ENCODE data around the gene LEF1.

GRCh38 chr4:108209489-108209888 is 40.8 kb upstream of the LEF1 start:
- TF ChIP-seq CTCF (IDR thresholded peaks at IDR 0.05): no peak
- no peak for TF ChIP-seq POLR2A (IDR thresholded peaks at IDR 0.05)

Measured in heart left ventricle (tissue), 13 donors.